DOHH2 (cell line): ENCODE data around the gene TFAP2C.

ENCODE experiments used
- H3F3A ChIP-seq: fragments of 200-600 bp; sonication (generic), shearing (Covaris generic); 2 replicates; pipeline ENCODE4 v1.6.0; 2016; ENCODE audit warnings: antibody characterized with exemption, mild to moderate bottlenecking; ENCODE audit not compliant: control insufficient read depth, insufficient read depth
- H3K27ac ChIP-seq: fragments of 200-600 bp; sonication (generic); 2 replicates; pipeline ENCODE4 v1.5.1; 2014; ENCODE audit warnings: low read depth, mild to moderate bottlenecking, low read length, moderate library complexity
- H3K27me3 ChIP-seq: fragments of 200-600 bp; sonication (generic); 2 replicates; pipeline ENCODE4 v1.6.1; 2014; ENCODE audit warnings: mild to moderate bottlenecking, low read length, mixed read lengths; ENCODE audit not compliant: control insufficient read depth
- H3K36me3 ChIP-seq: fragments of 200-600 bp; sonication (generic); 2 replicates; pipeline ENCODE4 v1.6.1; 2014; ENCODE audit warnings: mild to moderate bottlenecking, low read length, moderate library complexity, mixed read lengths; ENCODE audit not compliant: control insufficient read depth
- H3K4me1 ChIP-seq: fragments of 200-600 bp; sonication (generic); 2 replicates; pipeline ENCODE4 v1.6.1; 2014; ENCODE audit warnings: mild to moderate bottlenecking, low read length, mixed read lengths; ENCODE audit not compliant: control insufficient read depth
- H3K4me2 ChIP-seq: fragments of 200-600 bp; sonication (generic); 2 replicates; pipeline ENCODE4 v1.6.0; 2014; ENCODE audit warnings: mild to moderate bottlenecking, low read length, moderate library complexity
- H3K4me3 ChIP-seq: fragments of 200-600 bp; sonication (generic); 2 replicates; pipeline ENCODE4 v1.5.1; 2014; ENCODE audit warnings: mild to moderate bottlenecking, low read length, mixed read lengths
- H3K79me2 ChIP-seq: fragments of 200-600 bp; sonication (generic); 2 replicates; pipeline ENCODE4 v1.6.1; 2014; ENCODE audit warnings: mild to moderate bottlenecking, low read length, mixed read lengths; ENCODE audit not compliant: control insufficient read depth
- H3K9me2 ChIP-seq: fragments of 200-600 bp; sonication (generic); replicated peaks from 2 replicates; pipeline ENCODE4 v1.6.1; 2014; ENCODE audit warnings: mild to moderate bottlenecking, low read length, mixed read lengths; ENCODE audit not compliant: control insufficient read depth
- H3K9me3 ChIP-seq: fragments of 200-600 bp; sonication (generic); 2 replicates; pipeline ENCODE4 v1.6.1; 2014; ENCODE audit warnings: antibody characterized with exemption, low read length, mixed read lengths; ENCODE audit not compliant: control insufficient read depth, insufficient read depth
- H4K20me1 ChIP-seq: fragments of 200-600 bp; sonication (generic); 2 replicates; pipeline ENCODE4 v1.6.0; 2014; ENCODE audit warnings: low read depth, mild to moderate bottlenecking, antibody characterized with exemption, low read length, moderate library complexity; ENCODE audit not compliant: control insufficient read depth, insufficient read depth
- EZH2phosphoT487 ChIP-seq: fragments of 200-600 bp; sonication (generic); IDR thresholded peaks from 2 replicates; pipeline ENCODE4 v1.6.1; 2017; ENCODE audit warnings: borderline replicate concordance, mild to moderate bottlenecking, antibody characterized with exemption, low read length, moderate library complexity, mixed read lengths
- TF ChIP-seq, protein P1 (sequence below): fragments of 200-600 bp; sonication (generic); IDR thresholded peaks from one replicate; pipeline ENCODE4 v1.5.1; 2014; ENCODE audit warnings: antibody characterized with exemption, mild to moderate bottlenecking, low read depth, low read length; ENCODE audit not compliant: poor library complexity, severe bottlenecking

The TFAP2C gene

DNA sequence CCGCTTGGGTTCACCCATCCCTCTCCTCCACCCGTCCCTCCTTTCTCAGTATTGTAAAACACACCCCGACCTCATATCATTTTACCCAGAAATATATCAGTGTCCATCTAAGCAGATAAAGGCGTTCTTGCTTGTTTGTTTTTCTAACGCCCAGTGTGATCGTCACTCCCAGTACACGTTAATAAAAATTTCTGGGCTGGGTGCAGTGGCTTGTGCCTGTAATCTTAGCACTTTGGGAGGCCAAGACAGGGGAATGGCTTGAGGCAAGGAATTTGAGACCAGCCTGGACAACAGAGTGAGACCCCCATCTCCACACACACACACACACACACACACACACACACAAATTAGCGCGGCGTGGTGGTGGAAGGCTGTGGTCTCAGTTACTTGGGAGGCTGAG lies 24.4 kb upstream of the TFAP2C start:
- Histone ChIP-seq H3K4me2 (no peak overlapping the region), H3K27ac (no peak overlapping the region), H3K27me3 (no peaks in the 10 kb centered on the region)

DNA sequence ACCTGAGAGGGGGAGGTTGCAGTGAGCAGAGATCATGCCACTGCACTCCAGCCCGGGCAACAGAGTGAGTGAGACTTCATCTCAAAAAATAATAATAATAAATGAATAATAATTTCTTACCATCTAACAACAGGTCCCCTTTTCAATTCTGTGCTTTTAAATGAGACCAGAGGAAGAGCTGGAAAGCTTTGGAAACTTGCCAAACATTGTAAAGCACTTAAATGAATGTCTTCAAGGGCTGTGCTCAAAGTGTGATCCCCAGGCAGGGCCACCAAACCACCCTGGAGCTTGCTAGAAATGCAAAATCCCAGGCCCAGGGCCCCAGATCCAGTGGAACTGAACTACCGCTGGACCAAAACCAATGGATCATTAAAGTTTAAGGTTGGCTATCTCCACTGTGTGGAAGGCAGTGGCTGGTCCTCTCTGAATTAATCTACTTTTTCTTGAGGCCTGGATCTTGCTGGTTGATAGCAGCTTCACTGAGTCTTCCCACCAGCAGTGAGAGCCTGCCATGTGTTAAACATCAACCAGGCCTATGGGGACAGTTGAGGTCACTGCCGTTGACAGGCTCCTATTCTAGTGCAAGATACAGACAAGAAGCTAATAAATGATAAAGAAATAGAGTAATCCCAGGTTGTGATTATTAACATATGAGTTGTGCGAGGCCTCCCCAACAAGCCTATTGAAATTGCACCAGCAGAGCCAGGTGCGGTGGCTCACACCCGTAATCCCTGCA lies 23.7 kb upstream of the TFAP2C start:
- Histone ChIP-seq H3K9me3 (no peaks in the 10 kb centered on the region), H3K4me1 (no peaks in the 10 kb centered on the region), H3F3A (no peaks in the 10 kb centered on the region), H3K79me2 (no peaks in the 10 kb centered on the region), H3K27ac (no peak overlapping the region), H3K36me3 (no peaks in the 10 kb centered on the region), H3K27me3 (no peaks in the 10 kb centered on the region), H4K20me1 (no peaks in the 10 kb centered on the region), H3K4me2 (no peak overlapping the region), H3K4me3 (no peak overlapping the region), H3K9me2 (no peaks in the 10 kb centered on the region)
- TF ChIP-seq, protein P1, sequence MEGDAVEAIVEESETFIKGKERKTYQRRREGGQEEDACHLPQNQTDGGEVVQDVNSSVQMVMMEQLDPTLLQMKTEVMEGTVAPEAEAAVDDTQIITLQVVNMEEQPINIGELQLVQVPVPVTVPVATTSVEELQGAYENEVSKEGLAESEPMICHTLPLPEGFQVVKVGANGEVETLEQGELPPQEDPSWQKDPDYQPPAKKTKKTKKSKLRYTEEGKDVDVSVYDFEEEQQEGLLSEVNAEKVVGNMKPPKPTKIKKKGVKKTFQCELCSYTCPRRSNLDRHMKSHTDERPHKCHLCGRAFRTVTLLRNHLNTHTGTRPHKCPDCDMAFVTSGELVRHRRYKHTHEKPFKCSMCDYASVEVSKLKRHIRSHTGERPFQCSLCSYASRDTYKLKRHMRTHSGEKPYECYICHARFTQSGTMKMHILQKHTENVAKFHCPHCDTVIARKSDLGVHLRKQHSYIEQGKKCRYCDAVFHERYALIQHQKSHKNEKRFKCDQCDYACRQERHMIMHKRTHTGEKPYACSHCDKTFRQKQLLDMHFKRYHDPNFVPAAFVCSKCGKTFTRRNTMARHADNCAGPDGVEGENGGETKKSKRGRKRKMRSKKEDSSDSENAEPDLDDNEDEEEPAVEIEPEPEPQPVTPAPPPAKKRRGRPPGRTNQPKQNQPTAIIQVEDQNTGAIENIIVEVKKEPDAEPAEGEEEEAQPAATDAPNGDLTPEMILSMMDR: no peak
- TF ChIP-seq EZH2phosphoT487: no peak

More for the DNA sequence above, 24.4 kb upstream of the TFAP2C start:
- Histone ChIP-seq H3K9me3 (no peaks in the 10 kb centered on the region), H3F3A (no peaks in the 10 kb centered on the region), H3K4me3 (no peak overlapping the region), H3K36me3 (no peaks in the 10 kb centered on the region), H3K4me1 (no peaks in the 10 kb centered on the region), H3K79me2 (no peaks in the 10 kb centered on the region), H3K9me2 (no peaks in the 10 kb centered on the region), H4K20me1 (no peaks in the 10 kb centered on the region)
- TF ChIP-seq, protein P1: no peak
- TF ChIP-seq EZH2phosphoT487: no peak

DNA sequence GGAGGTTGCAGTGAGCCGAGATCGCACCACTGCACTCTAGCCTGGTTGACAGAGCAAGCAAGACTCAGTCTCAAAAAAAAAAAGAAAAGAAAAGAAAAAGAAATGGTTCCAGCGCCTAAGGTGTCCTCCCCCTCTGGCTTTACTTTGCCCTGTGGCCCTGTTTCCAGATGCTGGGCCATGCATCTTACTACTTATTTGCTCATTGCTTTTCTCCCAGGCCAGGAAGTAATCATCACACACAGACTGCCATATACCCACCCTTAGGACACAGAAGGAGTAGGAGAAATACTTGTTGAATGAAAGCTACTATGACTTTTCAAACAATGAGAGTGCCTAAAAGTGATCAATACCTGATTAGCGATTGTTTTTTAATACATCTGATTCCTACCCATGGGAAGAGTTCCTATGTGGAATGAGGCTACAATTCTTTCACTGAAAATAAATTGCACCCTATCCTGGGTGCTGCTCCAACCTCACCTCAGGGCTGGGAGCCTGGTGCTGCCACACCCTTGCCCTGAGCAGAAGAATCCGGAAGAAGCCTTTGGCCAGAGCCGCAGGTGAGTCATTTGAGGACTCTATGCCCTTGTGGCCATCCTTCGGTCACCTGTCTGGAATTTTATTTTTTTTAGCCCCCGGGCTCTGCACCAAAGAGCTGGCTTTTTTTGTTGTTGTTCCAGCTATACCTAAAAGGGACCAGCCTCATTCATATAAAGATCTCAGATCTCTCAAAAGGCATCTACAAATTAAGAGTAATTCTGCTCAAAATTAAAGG lies 22.7 kb upstream of the TFAP2C start:
- Histone ChIP-seq H3K9me3 (no peaks in the 10 kb centered on the region), H3K4me2 (no peak overlapping the region), H3K36me3 (no peaks in the 10 kb centered on the region)

More for the DNA sequence above, 22.7 kb upstream of the TFAP2C start:
- no peaks in the 10 kb centered on the region for H3K4me1 ChIP-seq
- H3K9me2 ChIP-seq: no peaks in the 10 kb centered on the region
- H3K4me3 ChIP-seq: no peak overlapping the region
- no peak overlapping the region for H3K27ac ChIP-seq
- no peaks in the 10 kb centered on the region for H3F3A ChIP-seq
- H3K27me3 ChIP-seq: no peaks in the 10 kb centered on the region
- H3K79me2 ChIP-seq: no peaks in the 10 kb centered on the region
- TF ChIP-seq, protein P1: no peak
- no peak for TF ChIP-seq EZH2phosphoT487
- H4K20me1 ChIP-seq: no peaks in the 10 kb centered on the region
